ENCODE results near the gene NKAPL. TPM values are rescaled to one million over a fixed set of nuclear protein-coding genes. Genes with fewer than 3 reads are reported as not detected.

The NKAPL gene
- total and polyA plus RNA-seq, 2 of the 13 experiments (the other 11 are each of a cell fraction or from before 2014, with no cell fraction given) = not detected

DNA sequence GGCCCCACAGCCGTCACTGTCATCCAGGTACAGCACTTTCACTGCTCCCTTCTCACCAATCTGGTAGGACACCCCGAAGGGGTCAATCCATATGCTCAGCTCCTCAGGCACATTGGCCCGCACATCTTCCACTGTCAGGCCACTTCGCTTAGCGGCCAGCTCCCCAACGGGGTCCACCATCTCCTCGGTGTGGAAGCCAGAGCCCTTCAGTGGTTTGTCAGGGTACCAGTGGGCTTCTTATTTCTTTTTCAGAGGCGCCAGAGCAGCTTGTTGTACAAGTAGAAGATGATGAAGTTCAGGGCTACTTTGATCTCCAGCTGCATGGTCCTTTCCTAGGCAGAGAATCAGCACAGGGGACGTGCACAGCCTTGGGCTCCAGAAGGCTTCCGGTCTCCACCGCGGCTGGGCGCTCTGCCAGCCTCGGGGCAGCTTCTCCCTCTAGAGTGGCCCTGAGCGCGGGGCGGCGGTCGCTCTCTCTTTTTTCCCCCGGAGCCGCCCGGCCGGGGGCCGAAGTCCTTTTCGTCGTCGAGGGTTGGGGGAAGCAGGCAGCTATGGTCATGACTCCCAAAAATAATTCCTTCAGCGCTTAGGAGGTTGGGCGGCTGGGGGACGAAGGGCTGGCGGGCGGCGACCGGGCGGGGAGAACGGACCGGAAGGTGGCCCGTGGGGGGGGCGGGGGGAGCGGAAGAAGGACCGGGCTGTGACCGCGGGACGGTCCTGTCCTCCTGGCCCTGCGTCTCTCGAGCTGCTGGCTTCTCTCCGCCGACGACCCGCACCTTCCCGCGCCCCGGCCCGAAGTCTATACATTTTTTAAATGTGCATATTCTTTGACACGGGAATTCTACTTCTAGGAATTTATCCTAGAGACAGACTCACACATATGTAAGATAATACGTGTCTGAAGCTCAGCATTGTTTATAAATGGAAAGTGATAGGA lies 40.5 kb upstream of the NKAPL start (continued):
- no peak for TF ChIP-seq SMAD1 (CRISPR knock-in tag; IDR thresholded peaks at IDR 0.05; ENCODE audit: borderline replicate concordance, low read depth)
- TF ChIP-seq, protein P1, sequence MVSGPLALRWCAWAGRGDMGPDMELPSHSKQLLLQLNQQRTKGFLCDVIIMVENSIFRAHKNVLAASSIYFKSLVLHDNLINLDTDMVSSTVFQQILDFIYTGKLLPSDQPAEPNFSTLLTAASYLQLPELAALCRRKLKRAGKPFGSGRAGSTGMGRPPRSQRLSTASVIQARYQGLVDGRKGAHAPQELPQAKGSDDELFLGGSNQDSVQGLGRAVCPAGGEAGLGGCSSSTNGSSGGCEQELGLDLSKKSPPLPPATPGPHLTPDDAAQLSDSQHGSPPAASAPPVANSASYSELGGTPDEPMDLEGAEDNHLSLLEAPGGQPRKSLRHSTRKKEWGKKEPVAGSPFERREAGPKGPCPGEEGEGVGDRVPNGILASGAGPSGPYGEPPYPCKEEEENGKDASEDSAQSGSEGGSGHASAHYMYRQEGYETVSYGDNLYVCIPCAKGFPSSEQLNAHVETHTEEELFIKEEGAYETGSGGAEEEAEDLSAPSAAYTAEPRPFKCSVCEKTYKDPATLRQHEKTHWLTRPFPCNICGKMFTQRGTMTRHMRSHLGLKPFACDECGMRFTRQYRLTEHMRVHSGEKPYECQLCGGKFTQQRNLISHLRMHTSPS (CRISPR knock-in tag; IDR thresholded peaks at IDR 0.05; ENCODE audit: low read depth) = no peak
- peak; percentile 56; the same call in 1 of the 2 replicates for TF ChIP-seq ZNF451 (CRISPR knock-in tag; IDR thresholded peaks at IDR 0.05)
- no peak for TF ChIP-seq ZNF30 (CRISPR knock-in tag; IDR thresholded peaks at IDR 0.05)
- TF ChIP-seq NR3C1 (CRISPR knock-in tag; IDR thresholded peaks at IDR 0.05) = no peak
- no peak for TF ChIP-seq ZKSCAN1 (IDR thresholded peaks at IDR 0.05; ENCODE audit: low read length)
- TF ChIP-seq GATAD1 (CRISPR knock-in tag; IDR thresholded peaks at IDR 0.05) = peak; percentile 78
- TF ChIP-seq, protein P2, sequence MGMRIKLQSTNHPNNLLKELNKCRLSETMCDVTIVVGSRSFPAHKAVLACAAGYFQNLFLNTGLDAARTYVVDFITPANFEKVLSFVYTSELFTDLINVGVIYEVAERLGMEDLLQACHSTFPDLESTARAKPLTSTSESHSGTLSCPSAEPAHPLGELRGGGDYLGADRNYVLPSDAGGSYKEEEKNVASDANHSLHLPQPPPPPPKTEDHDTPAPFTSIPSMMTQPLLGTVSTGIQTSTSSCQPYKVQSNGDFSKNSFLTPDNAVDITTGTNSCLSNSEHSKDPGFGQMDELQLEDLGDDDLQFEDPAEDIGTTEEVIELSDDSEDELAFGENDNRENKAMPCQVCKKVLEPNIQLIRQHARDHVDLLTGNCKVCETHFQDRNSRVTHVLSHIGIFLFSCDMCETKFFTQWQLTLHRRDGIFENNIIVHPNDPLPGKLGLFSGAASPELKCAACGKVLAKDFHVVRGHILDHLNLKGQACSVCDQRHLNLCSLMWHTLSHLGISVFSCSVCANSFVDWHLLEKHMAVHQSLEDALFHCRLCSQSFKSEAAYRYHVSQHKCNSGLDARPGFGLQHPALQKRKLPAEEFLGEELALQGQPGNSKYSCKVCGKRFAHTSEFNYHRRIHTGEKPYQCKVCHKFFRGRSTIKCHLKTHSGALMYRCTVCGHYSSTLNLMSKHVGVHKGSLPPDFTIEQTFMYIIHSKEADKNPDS (CRISPR knock-in tag; IDR thresholded peaks at IDR 0.05) = no peak
- TF ChIP-seq, protein P3, sequence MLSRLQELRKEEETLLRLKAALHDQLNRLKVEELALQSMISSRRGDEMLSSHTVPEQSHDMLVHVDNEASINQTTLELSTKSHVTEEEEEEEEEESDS (CRISPR knock-in tag; IDR thresholded peaks at IDR 0.05; ENCODE audit: borderline replicate concordance) = peak; percentile 26; the same call in 1 of the 2 replicates
- peak; percentile 94 for TF ChIP-seq ASH2L (IDR thresholded peaks at IDR 0.05; ENCODE audit: insufficient read length, low read depth, low read length)
- TF ChIP-seq DMAP1 (CRISPR knock-in tag; IDR thresholded peaks at IDR 0.05) = peak; percentile 28; the same call in 1 of the 2 replicates
- TF ChIP-seq ZNF660 (CRISPR knock-in tag; IDR thresholded peaks at IDR 0.05; ENCODE audit: borderline replicate concordance, low read depth) = no peak
- TF ChIP-seq ZNF619 (CRISPR knock-in tag; IDR thresholded peaks at IDR 0.05) = no peak
- TF ChIP-seq ZNF768 (CRISPR knock-in tag; IDR thresholded peaks at IDR 0.05) = peak; percentile 72; the same call in 1 of the 2 replicates
- TF ChIP-seq, protein P4, sequence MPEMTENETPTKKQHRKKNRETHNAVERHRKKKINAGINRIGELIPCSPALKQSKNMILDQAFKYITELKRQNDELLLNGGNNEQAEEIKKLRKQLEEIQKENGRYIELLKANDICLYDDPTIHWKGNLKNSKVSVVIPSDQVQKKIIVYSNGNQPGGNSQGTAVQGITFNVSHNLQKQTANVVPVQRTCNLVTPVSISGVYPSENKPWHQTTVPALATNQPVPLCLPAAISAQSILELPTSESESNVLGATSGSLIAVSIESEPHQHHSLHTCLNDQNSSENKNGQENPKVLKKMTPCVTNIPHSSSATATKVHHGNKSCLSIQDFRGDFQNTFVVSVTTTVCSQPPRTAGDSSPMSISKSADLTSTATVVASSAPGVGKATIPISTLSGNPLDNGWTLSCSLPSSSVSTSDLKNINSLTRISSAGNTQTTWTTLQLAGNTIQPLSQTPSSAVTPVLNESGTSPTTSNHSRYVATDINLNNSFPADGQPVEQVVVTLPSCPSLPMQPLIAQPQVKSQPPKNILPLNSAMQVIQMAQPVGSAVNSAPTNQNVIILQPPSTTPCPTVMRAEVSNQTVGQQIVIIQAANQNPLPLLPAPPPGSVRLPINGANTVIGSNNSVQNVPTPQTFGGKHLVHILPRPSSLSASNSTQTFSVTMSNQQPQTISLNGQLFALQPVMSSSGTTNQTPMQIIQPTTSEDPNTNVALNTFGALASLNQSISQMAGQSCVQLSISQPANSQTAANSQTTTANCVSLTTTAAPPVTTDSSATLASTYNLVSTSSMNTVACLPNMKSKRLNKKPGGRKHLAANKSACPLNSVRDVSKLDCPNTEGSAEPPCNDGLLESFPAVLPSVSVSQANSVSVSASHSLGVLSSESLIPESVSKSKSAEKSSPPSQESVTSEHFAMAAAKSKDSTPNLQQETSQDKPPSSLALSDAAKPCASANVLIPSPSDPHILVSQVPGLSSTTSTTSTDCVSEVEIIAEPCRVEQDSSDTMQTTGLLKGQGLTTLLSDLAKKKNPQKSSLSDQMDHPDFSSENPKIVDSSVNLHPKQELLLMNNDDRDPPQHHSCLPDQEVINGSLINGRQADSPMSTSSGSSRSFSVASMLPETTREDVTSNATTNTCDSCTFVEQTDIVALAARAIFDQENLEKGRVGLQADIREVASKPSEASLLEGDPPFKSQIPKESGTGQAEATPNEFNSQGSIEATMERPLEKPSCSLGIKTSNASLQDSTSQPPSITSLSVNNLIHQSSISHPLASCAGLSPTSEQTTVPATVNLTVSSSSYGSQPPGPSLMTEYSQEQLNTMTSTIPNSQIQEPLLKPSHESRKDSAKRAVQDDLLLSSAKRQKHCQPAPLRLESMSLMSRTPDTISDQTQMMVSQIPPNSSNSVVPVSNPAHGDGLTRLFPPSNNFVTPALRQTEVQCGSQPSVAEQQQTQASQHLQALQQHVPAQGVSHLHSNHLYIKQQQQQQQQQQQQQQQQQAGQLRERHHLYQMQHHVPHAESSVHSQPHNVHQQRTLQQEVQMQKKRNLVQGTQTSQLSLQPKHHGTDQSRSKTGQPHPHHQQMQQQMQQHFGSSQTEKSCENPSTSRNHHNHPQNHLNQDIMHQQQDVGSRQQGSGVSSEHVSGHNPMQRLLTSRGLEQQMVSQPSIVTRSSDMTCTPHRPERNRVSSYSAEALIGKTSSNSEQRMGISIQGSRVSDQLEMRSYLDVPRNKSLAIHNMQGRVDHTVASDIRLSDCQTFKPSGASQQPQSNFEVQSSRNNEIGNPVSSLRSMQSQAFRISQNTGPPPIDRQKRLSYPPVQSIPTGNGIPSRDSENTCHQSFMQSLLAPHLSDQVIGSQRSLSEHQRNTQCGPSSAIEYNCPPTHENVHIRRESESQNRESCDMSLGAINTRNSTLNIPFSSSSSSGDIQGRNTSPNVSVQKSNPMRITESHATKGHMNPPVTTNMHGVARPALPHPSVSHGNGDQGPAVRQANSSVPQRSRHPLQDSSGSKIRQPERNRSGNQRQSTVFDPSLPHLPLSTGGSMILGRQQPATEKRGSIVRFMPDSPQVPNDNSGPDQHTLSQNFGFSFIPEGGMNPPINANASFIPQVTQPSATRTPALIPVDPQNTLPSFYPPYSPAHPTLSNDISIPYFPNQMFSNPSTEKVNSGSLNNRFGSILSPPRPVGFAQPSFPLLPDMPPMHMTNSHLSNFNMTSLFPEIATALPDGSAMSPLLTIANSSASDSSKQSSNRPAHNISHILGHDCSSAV (CRISPR knock-in tag; IDR thresholded peaks at IDR 0.05; ENCODE audit: borderline replicate concordance) = no peak
- TF ChIP-seq ZNF772 (CRISPR knock-in tag; IDR thresholded peaks at IDR 0.05) = peak; percentile 86; the same call in 1 of the 2 replicates
- no peak for TF ChIP-seq MATR3 (CRISPR knock-in tag; IDR thresholded peaks at IDR 0.05)

All from HepG2 (cell line).